ENCODE measurements around the gene RSU1.

The RSU1 gene

GRCh38 chr10:16585103-16585502 lies 232.1 kb downstream of the RSU1 start:
- DNase-seq, result no peak

- no peak for DNase-seq
These were observed 233.8 kb downstream of the RSU1 start for GRCh38 chr10:16583382-16583781.

GRCh38 chr10:16581202-16581601 lies 236.0 kb downstream of the RSU1 start:
- DNase-seq, result no peak

GRCh38 chr10:16570731-16571130 lies 246.5 kb downstream of the RSU1 start:
- no peak for DNase-seq

- DNase-seq, result no peak
These were observed 250.9 kb downstream of the RSU1 start for GRCh38 chr10:16566202-16566805.

- no peak for DNase-seq
These were observed 251.6 kb downstream of the RSU1 start for GRCh38 chr10:16565604-16566003.

GRCh38 chr10:16562891-16563290 lies 254.3 kb downstream of the RSU1 start:
- no peak for DNase-seq

GRCh38 chr10:16559236-16559773 lies 257.9 kb downstream of the RSU1 start:
- no peak for DNase-seq

- DNase-seq, result no peak
These were observed 269.3 kb downstream of the RSU1 start for GRCh38 chr10:16547973-16548372.

- DNase-seq, result no peak
These were observed 272.0 kb downstream of the RSU1 start for GRCh38 chr10:16545116-16545736.

GRCh38 chr10:16544591-16544990 lies 272.6 kb downstream of the RSU1 start:
- DNase-seq, result no peak

GRCh38 chr10:16544099-16544498 lies 273.1 kb downstream of the RSU1 start:
- DNase-seq, result no peak
